ENCODE data around the gene FOXE3. TPM values are rescaled to one million over a fixed set of nuclear protein-coding genes. Genes with fewer than 3 reads are reported as not detected.

Gene FOXE3
- total and polyA plus RNA-seq, 2 of the 8 experiments (the other 6 are each of a cell fraction or from before 2014, with no cell fraction given) = 0.18 TPM; not detected in 1

DNA sequence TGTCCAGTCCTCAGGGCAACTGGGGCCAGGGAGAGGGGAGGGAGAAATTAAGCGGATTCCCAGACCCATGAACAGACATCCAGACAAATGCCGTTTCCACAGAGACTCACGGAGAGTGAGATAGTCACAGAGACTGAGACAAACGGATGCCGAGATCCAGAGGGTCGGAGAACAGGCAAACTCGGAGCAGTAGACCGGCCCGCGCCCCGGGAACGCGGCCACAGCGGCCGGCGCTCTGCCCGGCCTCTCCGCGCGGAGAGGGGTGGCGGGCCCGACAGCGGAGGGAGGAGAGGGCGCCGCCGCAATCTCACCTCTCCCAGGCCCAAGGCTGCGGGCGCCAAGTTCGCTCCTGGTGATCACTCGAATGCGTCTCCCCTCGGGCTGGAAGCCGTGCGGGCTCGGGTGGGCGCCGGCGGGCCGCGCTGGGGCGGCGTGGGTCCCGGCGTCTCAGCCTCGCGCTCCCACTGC, 20.9 kb downstream of the FOXE3 start:
- no peak overlapping the region for H4K5ac ChIP-seq (ENCODE audit: insufficient read length, low read depth, low read length)
- H2BK120ac ChIP-seq (replicated peaks; ENCODE audit: low read depth, low read length) = no peak overlapping the region
- DNase-seq (ENCODE audit: low read depth in 1 of 2, low spot score in 2 of 2) = no peak
- H4K20me1 ChIP-seq (replicated peaks in 1 of 2; ENCODE audit: control insufficient read depth in 1 of 2, insufficient read depth in 2 of 2, low read length in 2 of 2) = peaks cover 15 to 24% of the 10 kb centered on the region in 2 experiments
- no peak overlapping the region for H3K9ac ChIP-seq (replicated peaks in 1 of 4; ENCODE audit: extremely low read depth in 1 of 4, low read depth in 3 of 4, low read length in 3 of 4)
- no peak overlapping the region for H3K14ac ChIP-seq (ENCODE audit: insufficient read length)
- H2BK20ac ChIP-seq (ENCODE audit: low read length) = no peak overlapping the region
- H4K91ac ChIP-seq (replicated peaks; ENCODE audit: insufficient read length, low read length) = no peak overlapping the region
- H3K27me3 ChIP-seq (replicated peaks in 1 of 4; ENCODE audit: control insufficient read depth in 3 of 4, extremely low read depth in 1 of 4, insufficient read depth in 3 of 4, low read length in 3 of 4) = peaks cover 90 to 99% (median 97%) of the 10 kb centered on the region in 4 experiments
- H3K23ac ChIP-seq (ENCODE audit: insufficient read length) = no peak overlapping the region
- H3K27ac ChIP-seq (ENCODE audit: low read depth, low read length) = no peak overlapping the region
- CTCF ChIA-PET (ENCODE audit: partially characterized antibody) = interaction anchor here (0.6 to 9.7 kb wide), 61 partner anchors 9 to 316 kb away, joined by 3 to 140 read pairs (median 5); partner anchors contain the start of gene FOXE3
- no peak overlapping the region for H3K18ac ChIP-seq (ENCODE audit: extremely low read depth, low read length)
- no peak overlapping the region for H2AK5ac ChIP-seq (ENCODE audit: low read depth, low read length)
- POLR2A ChIA-PET (ENCODE audit: partially characterized antibody) = interaction anchor here (0.5 to 1.1 kb wide), 3 partner anchors 13 to 21 kb away, joined by 3 to 4 read pairs (median 3); no protein-coding TSS in a partner anchor
- no peaks in the 10 kb centered on the region for H3K79me1 ChIP-seq (ENCODE audit: low read depth, low read length)
- peak overlapping the region; percentile 13 to 65 (median 49) for H3K4me3 ChIP-seq (ENCODE audit: extremely low read depth in 1 of 4, insufficient read depth in 2 of 4, low read depth in 3 of 4, low read length in 4 of 4)
- H2BK5ac ChIP-seq (ENCODE audit: low read depth, low read length) = no peak overlapping the region
- peak overlapping the region; percentile 8; the same call in 1 of the 2 replicates for H2BK15ac ChIP-seq (ENCODE audit: low read length)
- no peaks in the 10 kb centered on the region for H3K79me2 ChIP-seq (ENCODE audit: control insufficient read depth in 1 of 2, insufficient read depth in 2 of 2, low read length in 2 of 2)
- H3K9me3 ChIP-seq (ENCODE audit: insufficient read depth in 2 of 2, low read depth in 1 of 2, low read length in 1 of 2) = no peaks in the 10 kb centered on the region; a peak in 1 of 4 replicates
- FAIRE-seq = no peak
- no peak overlapping the region for H4K8ac ChIP-seq (ENCODE audit: extremely low read depth, insufficient read depth, low read length)
- no peak overlapping the region for H2BK12ac ChIP-seq (ENCODE audit: low read depth, low read length)
- 2% methylated on average over 34 of the region's 46 CpGs; no CpG with 5 or more reads in 1 of the 2 experiments for WGBS, 2 experiments (ENCODE audit: extremely low coverage in 1 of 2, insufficient coverage in 1 of 2, insufficient read length in 1 of 2, insufficient replicate concordance in 2 of 2, low coverage in 1 of 2, low lambda C conversion rate in 2 of 2, missing lambda C conversion rate in 1 of 2)
- H3K4me2 ChIP-seq (ENCODE audit: insufficient read depth in 1 of 2, low read depth in 2 of 2, low read length in 2 of 2) = peak overlapping the region; percentile 61 to 78
- H3K56ac ChIP-seq (replicated peaks; ENCODE audit: insufficient read length, low read depth, low read length) = no peak overlapping the region
- peak overlapping the region; percentile 29 for H3K4ac ChIP-seq (replicated peaks; ENCODE audit: insufficient read length, low read depth, low read length)
- peaks cover 14% of the 10 kb centered on the region; the same call in 1 of the 2 replicates for H3K23me2 ChIP-seq (ENCODE audit: low read depth, low read length)
- peaks cover 3 to 37% (median 18%) of the 10 kb centered on the region in 4 experiments for H3K4me1 ChIP-seq (replicated peaks in 1 of 4; ENCODE audit: control insufficient read depth in 3 of 4, insufficient read depth in 4 of 4, low read length in 3 of 4)
- peaks cover 0 to 10% (median 0%) of the 10 kb centered on the region in 4 experiments; a peak in 1 of 8 replicates for H3K36me3 ChIP-seq (ENCODE audit: control insufficient read depth in 2 of 4, insufficient read depth in 4 of 4, low read length in 3 of 4)
- H2AFZ ChIP-seq (ENCODE audit: low read length) = no peak overlapping the region
- no peak for TF ChIP-seq HDAC2 (IDR thresholded peaks at IDR 0.05; ENCODE audit: borderline replicate concordance in 1 of 2, low read depth in 2 of 2, low read length in 2 of 2)
- TF ChIP-seq GABPA (IDR thresholded peaks at IDR 0.05; ENCODE audit: borderline replicate concordance, insufficient read depth, low read length) = no peak

Measured in H1 (cell line).